ENCODE measurements around the gene PTGDS.

The PTGDS gene

GRCh38 chr9:136984464-136985026 is 7.2 kb downstream of the PTGDS start:
- H3K36me3 ChIP-seq (ENCODE audit: control insufficient read depth, insufficient read depth, low read length) = no peaks in the 10 kb centered on the region
- H3K27me3 ChIP-seq (ENCODE audit: control insufficient read depth, insufficient read depth, low read length) = peaks cover 22% of the 10 kb centered on the region; the same call in 1 of the 2 replicates
- H3K9ac ChIP-seq (ENCODE audit: low read length) = no peak overlapping the region
- H3K27ac ChIP-seq (ENCODE audit: low read depth, low read length) = no peak overlapping the region
- no peaks in the 10 kb centered on the region for H3K9me3 ChIP-seq (ENCODE audit: control insufficient read depth, insufficient read depth, low read depth, low read length)
- H3K4me1 ChIP-seq (ENCODE audit: control insufficient read depth, insufficient read depth, low read length) = peaks cover 4% of the 10 kb centered on the region
- H3K4me3 ChIP-seq (ENCODE audit: low read depth, low read length) = peak overlapping the region; percentile 46; the same call in 1 of the 2 replicates

- H3K9me3 ChIP-seq (ENCODE audit: control insufficient read depth, insufficient read depth, low read depth, low read length) = peaks cover under 1% of the 10 kb centered on the region; the same call in 1 of the 2 replicates
- no peak overlapping the region for H3K27ac ChIP-seq (ENCODE audit: low read depth, low read length)
- H3K4me3 ChIP-seq (ENCODE audit: low read depth, low read length) = peak overlapping the region; percentile 46
- H3K27me3 ChIP-seq (ENCODE audit: control insufficient read depth, insufficient read depth, low read length) = peaks cover 22% of the 10 kb centered on the region; the same call in 1 of the 2 replicates
- H3K9ac ChIP-seq (ENCODE audit: low read length) = no peak overlapping the region
- no peaks in the 10 kb centered on the region for H3K36me3 ChIP-seq (ENCODE audit: control insufficient read depth, insufficient read depth, low read length)
- peaks cover 4% of the 10 kb centered on the region for H3K4me1 ChIP-seq (ENCODE audit: control insufficient read depth, insufficient read depth, low read length)
Observed at GRCh38 chr9:136985027-136985602, 7.8 kb downstream of the PTGDS start.

GRCh38 chr9:136985853-136986252 is 8.5 kb downstream of the PTGDS start:
- H3K36me3 ChIP-seq (ENCODE audit: control insufficient read depth, insufficient read depth, low read length) = no peaks in the 10 kb centered on the region
- H3K4me3 ChIP-seq (ENCODE audit: low read depth, low read length) = no peak overlapping the region
- H3K9me3 ChIP-seq (ENCODE audit: control insufficient read depth, insufficient read depth, low read depth, low read length) = peaks cover 8% of the 10 kb centered on the region
- H3K27me3 ChIP-seq (ENCODE audit: control insufficient read depth, insufficient read depth, low read length) = peaks cover 22% of the 10 kb centered on the region; the same call in 1 of the 2 replicates
- no peak overlapping the region for H3K9ac ChIP-seq (ENCODE audit: low read length)
- no peak overlapping the region for H3K27ac ChIP-seq (ENCODE audit: low read depth, low read length)
- H3K4me1 ChIP-seq (ENCODE audit: control insufficient read depth, insufficient read depth, low read length) = peaks cover 4% of the 10 kb centered on the region

- no peak overlapping the region for H3K4me3 ChIP-seq (ENCODE audit: low read depth, low read length)
- H3K36me3 ChIP-seq (ENCODE audit: control insufficient read depth, insufficient read depth, low read length) = no peaks in the 10 kb centered on the region
- H3K4me1 ChIP-seq (ENCODE audit: control insufficient read depth, insufficient read depth, low read length) = peaks cover 8% of the 10 kb centered on the region
- peaks cover 19% of the 10 kb centered on the region; the same call in 1 of the 2 replicates for H3K27me3 ChIP-seq (ENCODE audit: control insufficient read depth, insufficient read depth, low read length)
- H3K9ac ChIP-seq (ENCODE audit: low read length) = no peak overlapping the region
- H3K9me3 ChIP-seq (ENCODE audit: control insufficient read depth, insufficient read depth, low read depth, low read length) = peaks cover 11% of the 10 kb centered on the region
- H3K27ac ChIP-seq (ENCODE audit: low read depth, low read length) = no peak overlapping the region
Observed at GRCh38 chr9:136988872-136989271, 11.6 kb downstream of the PTGDS start.

- no peak overlapping the region for H3K9ac ChIP-seq (ENCODE audit: low read length)
- no peak overlapping the region for H3K4me3 ChIP-seq (ENCODE audit: low read depth, low read length)
- peaks cover 11% of the 10 kb centered on the region for H3K9me3 ChIP-seq (ENCODE audit: control insufficient read depth, insufficient read depth, low read depth, low read length)
- H3K27ac ChIP-seq (ENCODE audit: low read depth, low read length) = no peak overlapping the region
- no peaks in the 10 kb centered on the region for H3K36me3 ChIP-seq (ENCODE audit: control insufficient read depth, insufficient read depth, low read length)
- peaks cover 18% of the 10 kb centered on the region for H3K27me3 ChIP-seq (ENCODE audit: control insufficient read depth, insufficient read depth, low read length)
- H3K4me1 ChIP-seq (ENCODE audit: control insufficient read depth, insufficient read depth, low read length) = peaks cover 4% of the 10 kb centered on the region; the same call in 1 of the 2 replicates
Observed at GRCh38 chr9:136990242-136990911, 13.1 kb downstream of the PTGDS start.

- peaks cover 17% of the 10 kb centered on the region for H3K4me1 ChIP-seq (ENCODE audit: control insufficient read depth, insufficient read depth, low read length)
Observed at GRCh38 chr9:136991993-136992818, 14.9 kb downstream of the PTGDS start, which contains the start of gene PAXX. PAXX (plus strand) TSS chr9:136992422; CDS start chr9:136992444, 22 bp downstream.

GRCh38 chr9:136992819-136993369 is 15.6 kb downstream of the PTGDS start:
- peaks cover 20% of the 10 kb centered on the region for H3K4me1 ChIP-seq (ENCODE audit: control insufficient read depth, insufficient read depth, low read length)
- peaks cover 23% of the 10 kb centered on the region for H3K27me3 ChIP-seq (ENCODE audit: control insufficient read depth, insufficient read depth, low read length)
- peak overlapping the region; percentile 74 for H3K4me3 ChIP-seq (ENCODE audit: low read depth, low read length)
- H3K27ac ChIP-seq (ENCODE audit: low read depth, low read length) = no peak overlapping the region
- peak overlapping the region; percentile 56 for H3K9ac ChIP-seq (ENCODE audit: low read length)
- no peaks in the 10 kb centered on the region for H3K36me3 ChIP-seq (ENCODE audit: control insufficient read depth, insufficient read depth, low read length)
- H3K9me3 ChIP-seq (ENCODE audit: control insufficient read depth, insufficient read depth, low read depth, low read length) = peaks cover 11% of the 10 kb centered on the region

More at GRCh38 chr9:136991993-136992818, 14.9 kb downstream of the PTGDS start, which contains the start of gene PAXX:
- Histone ChIP-seq H3K36me3 (ENCODE audit: control insufficient read depth, insufficient read depth, low read length) (no peaks in the 10 kb centered on the region), H3K27me3 (ENCODE audit: control insufficient read depth, insufficient read depth, low read length) (peaks cover 23% of the 10 kb centered on the region), H3K4me3 (ENCODE audit: low read depth, low read length) (peak within 1 kb of the TSS; percentile 74), H3K27ac (ENCODE audit: low read depth, low read length) (no peak within 1 kb of the TSS; the same call in 1 of the 2 replicates), H3K9me3 (ENCODE audit: control insufficient read depth, insufficient read depth, low read depth, low read length) (peaks cover 11% of the 10 kb centered on the region), H3K9ac (ENCODE audit: low read length) (peak within 1 kb of the TSS; percentile 56)

- H3K4me1 ChIP-seq (ENCODE audit: control insufficient read depth, insufficient read depth, low read length) = peaks cover 20% of the 10 kb centered on the region
- H3K9ac ChIP-seq (ENCODE audit: low read length) = no peak overlapping the region
- peak overlapping the region; percentile 45 for H3K4me3 ChIP-seq (ENCODE audit: low read depth, low read length)
- no peaks in the 10 kb centered on the region for H3K36me3 ChIP-seq (ENCODE audit: control insufficient read depth, insufficient read depth, low read length)
- H3K27me3 ChIP-seq (ENCODE audit: control insufficient read depth, insufficient read depth, low read length) = peaks cover 23% of the 10 kb centered on the region
- no peak overlapping the region for H3K27ac ChIP-seq (ENCODE audit: low read depth, low read length)
- peaks cover 11% of the 10 kb centered on the region for H3K9me3 ChIP-seq (ENCODE audit: control insufficient read depth, insufficient read depth, low read depth, low read length)
Observed at GRCh38 chr9:136994180-136994887, 17.0 kb downstream of the PTGDS start.

- H3K9ac ChIP-seq (ENCODE audit: low read length) = no peak overlapping the region
- H3K4me3 ChIP-seq (ENCODE audit: low read depth, low read length) = peak overlapping the region; percentile 45
- H3K27ac ChIP-seq (ENCODE audit: low read depth, low read length) = no peak overlapping the region
- H3K9me3 ChIP-seq (ENCODE audit: control insufficient read depth, insufficient read depth, low read depth, low read length) = peaks cover 11% of the 10 kb centered on the region
- H3K36me3 ChIP-seq (ENCODE audit: control insufficient read depth, insufficient read depth, low read length) = no peaks in the 10 kb centered on the region
- H3K4me1 ChIP-seq (ENCODE audit: control insufficient read depth, insufficient read depth, low read length) = peaks cover 20% of the 10 kb centered on the region
- H3K27me3 ChIP-seq (ENCODE audit: control insufficient read depth, insufficient read depth, low read length) = peaks cover 23% of the 10 kb centered on the region
Observed at GRCh38 chr9:136994888-136995230, 17.6 kb downstream of the PTGDS start.

- no peak overlapping the region for H3K27ac ChIP-seq (ENCODE audit: low read depth, low read length)
- peaks cover 20% of the 10 kb centered on the region for H3K4me1 ChIP-seq (ENCODE audit: control insufficient read depth, insufficient read depth, low read length)
- H3K9ac ChIP-seq (ENCODE audit: low read length) = no peak overlapping the region
- H3K36me3 ChIP-seq (ENCODE audit: control insufficient read depth, insufficient read depth, low read length) = no peaks in the 10 kb centered on the region
- peaks cover 9% of the 10 kb centered on the region for H3K9me3 ChIP-seq (ENCODE audit: control insufficient read depth, insufficient read depth, low read depth, low read length)
- peaks cover 23% of the 10 kb centered on the region for H3K27me3 ChIP-seq (ENCODE audit: control insufficient read depth, insufficient read depth, low read length)
- H3K4me3 ChIP-seq (ENCODE audit: low read depth, low read length) = peak overlapping the region; percentile 45; the same call in 1 of the 2 replicates
Observed at GRCh38 chr9:136995362-136995761, 18.1 kb downstream of the PTGDS start.

Data from HUES6 (cell line).